M059J (cell line): Measurements from ENCODE around the gene TCERG1L. TPM values are rescaled to one million over a fixed set of nuclear protein-coding genes. Genes with fewer than 3 reads are reported as not detected.
"Not testable (repeated sequence)": the region's sequence is repeated elsewhere in the genome, so short reads cannot be mapped to it uniquely, and the experiment has no call there.

Source experiments
- DNase-seq: peaks from one replicate; pipeline ENCODE4 v3.0.0-alpha.2; 2012; ENCODE audit warnings: low read depth
- total RNA-seq: library from RNA; depleted of rRNA; stranded (reverse); fragments of >200 nt; shearing (Covaris generic); gene quantifications from 2 replicates; pipeline ENCODE4 v1.2.3, GENCODE V29; 2014

Gene TCERG1L
- total RNA-seq, 1 experiment from 2014 or later: not detected

DNA sequence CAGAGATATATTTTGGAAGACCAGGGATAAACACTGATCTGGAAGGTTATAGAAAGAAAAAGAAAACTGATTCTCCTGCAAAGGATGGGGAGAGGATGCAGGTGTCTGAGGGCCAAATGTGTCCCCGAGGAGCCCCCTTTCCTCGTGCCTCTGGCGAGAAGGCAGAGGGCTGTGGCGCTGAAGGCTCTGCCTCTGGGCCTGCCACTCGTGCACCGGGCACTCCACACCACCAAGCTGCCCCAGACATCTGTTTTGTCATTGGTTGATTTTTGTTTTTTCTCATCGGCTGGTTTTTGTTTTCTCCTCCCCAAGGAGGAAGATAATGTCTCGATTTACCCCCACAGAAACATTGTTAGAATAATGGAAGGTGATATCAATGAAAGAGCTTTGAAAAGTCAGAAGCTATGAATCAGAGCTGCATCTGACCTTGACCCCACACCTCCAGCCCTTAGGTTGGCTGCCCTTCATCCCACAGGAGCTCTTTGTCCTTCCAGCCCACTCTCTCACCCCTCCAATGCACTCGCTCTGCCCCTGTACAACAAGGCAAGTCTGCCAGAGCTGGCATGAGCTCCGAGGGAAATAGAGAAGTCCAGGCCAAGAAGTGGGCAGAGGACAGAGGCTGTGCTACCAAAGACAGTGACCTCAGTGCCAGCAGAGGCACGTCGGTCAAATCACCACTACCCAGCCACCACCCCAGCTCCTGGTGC lies 124.8 kb downstream of the TCERG1L start:
- DNase-seq: no peak

DNA sequence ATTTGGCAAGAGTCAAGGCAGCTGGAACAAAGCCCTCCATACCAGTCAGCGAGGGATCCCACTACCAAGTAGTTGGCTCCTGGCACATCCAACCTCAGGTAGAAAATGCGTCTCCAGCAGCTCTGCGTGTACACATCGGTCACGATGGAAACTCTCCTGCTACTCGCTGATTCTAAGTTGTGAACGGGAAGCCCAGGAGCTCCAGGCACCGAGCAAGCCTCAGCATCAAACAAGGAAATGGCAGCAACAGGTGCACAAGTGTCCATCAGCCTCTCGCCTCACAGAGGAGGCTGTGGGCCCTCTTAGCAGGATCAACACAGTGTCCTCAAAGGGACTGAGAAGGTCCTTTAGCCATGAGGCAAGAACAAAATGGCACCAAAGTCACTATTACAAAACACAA lies 127.0 kb downstream of the TCERG1L start:
- no peak for DNase-seq

DNA sequence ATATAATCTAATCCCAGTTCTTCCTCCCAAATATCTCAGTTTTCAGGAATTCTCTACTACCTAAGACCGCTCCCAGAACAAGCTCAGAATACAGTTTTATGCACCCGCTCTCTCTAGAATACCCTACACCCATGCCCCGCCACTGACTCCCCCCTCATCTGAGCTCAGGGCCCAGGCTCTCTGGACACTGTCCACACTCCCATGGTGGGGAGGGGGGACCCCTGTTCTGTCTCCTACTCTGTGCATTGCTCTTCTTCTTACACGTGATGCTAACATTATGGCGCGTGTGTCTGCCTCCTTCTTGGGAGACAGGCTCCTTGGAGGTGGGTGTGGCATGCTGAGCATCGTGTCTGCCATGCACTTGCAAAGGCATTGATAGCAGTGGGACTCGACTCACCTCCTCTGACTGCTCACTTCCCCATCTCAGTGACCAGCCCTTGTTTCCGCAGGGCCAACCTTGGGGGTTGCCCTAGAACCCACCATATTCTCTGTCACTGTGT lies 127.9 kb downstream of the TCERG1L start:
- DNase-seq: no peak

- no peak for DNase-seq
Observed at GRCh38 chr10:131181456-131181855, 130.1 kb downstream of the TCERG1L start.

GRCh38 chr10:131180740-131181415 lies 130.6 kb downstream of the TCERG1L start:
- no peak for DNase-seq

GRCh38 chr10:131180086-131180485 lies 131.4 kb downstream of the TCERG1L start:
- no peak for DNase-seq

GRCh38 chr10:131179361-131179760 lies 132.2 kb downstream of the TCERG1L start:
- DNase-seq: no peak

- DNase-seq: no peak
Observed at GRCh38 chr10:131178521-131179331, 132.8 kb downstream of the TCERG1L start.

- DNase-seq: no peak
Observed at GRCh38 chr10:131177431-131178327, 133.8 kb downstream of the TCERG1L start.

GRCh38 chr10:131176907-131177306 lies 134.6 kb downstream of the TCERG1L start:
- no peak for DNase-seq

GRCh38 chr10:131176324-131176723 lies 135.2 kb downstream of the TCERG1L start:
- not testable (repeated sequence) for DNase-seq

DNA sequence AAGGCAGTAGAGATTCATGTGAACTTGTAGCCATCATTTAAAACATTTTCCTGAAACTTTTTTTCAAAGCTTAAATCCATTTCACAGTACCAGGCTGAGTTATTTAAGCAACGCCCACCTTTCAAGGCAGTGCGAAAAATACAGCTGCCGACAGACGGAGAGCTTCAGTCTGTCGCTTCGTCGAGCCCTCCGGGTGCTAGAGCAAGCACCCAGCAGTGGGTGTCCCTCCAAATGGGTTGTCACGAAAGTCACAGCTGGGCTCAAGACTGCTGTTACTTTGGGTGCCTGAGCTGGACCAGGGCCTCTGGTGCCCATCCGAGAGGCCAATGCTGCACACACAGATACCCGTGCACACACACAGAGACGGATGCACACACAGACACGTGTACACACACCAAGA lies 135.6 kb downstream of the TCERG1L start:
- no peak for DNase-seq

GRCh38 chr10:131174651-131175540 lies 136.6 kb downstream of the TCERG1L start:
- DNase-seq: no peak

DNA sequence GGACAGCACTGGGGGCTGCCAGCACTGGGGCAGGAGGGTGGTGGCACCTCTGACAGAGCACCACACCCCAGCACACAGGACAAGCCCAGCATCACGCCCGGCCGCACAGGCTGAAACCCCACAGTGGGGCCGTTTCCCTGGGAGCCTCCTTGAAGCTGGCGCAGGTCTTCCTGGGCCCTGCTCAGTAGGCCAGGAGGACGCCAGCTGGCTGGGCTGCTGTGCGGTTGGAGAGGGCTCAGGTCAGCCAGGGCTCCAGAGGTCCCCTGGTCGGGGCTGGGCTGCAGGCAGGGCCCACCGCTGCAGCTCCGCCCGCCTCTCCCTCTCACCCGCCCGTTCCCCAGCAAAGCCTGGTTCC lies 137.3 kb downstream of the TCERG1L start:
- no peak for DNase-seq

- DNase-seq: no peak
Observed at GRCh38 chr10:131173484-131174210, 137.9 kb downstream of the TCERG1L start.

DNA sequence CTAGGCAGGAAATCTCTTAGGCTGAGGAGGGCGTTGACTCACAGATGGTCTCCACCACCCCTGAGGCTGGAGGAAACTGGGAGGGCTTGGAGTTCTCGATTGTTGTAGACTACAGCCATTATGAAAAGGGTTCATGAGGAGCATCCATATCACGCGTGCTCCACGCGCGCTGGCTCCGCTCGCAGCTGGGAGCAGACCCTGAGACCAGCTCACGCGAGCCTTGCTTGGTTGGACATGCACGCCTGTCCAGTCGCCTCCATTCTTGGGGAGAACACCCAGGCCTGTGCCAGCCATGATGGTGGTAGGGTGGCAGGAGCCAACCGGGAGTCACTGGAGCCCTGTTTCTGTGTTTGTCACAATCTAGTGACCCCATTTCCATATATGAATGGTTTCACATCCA lies 139.1 kb downstream of the TCERG1L start:
- no peak for DNase-seq

- DNase-seq: no peak
Observed at GRCh38 chr10:131169146-131169545, 142.4 kb downstream of the TCERG1L start.

GRCh38 chr10:131168238-131168875 lies 143.2 kb downstream of the TCERG1L start:
- no peak for DNase-seq
